Fibroblast of skin of back (primary cell): Measurements from ENCODE around the gene JAZF1.

Experiments
- DNase-seq: peaks from one replicate; pipeline ENCODE4 v3.0.0-alpha.2; 2013

Gene JAZF1

GRCh38 chr7:28133872-28134271, 46.7 kb downstream of the JAZF1 start:
- no peak for DNase-seq

DNA sequence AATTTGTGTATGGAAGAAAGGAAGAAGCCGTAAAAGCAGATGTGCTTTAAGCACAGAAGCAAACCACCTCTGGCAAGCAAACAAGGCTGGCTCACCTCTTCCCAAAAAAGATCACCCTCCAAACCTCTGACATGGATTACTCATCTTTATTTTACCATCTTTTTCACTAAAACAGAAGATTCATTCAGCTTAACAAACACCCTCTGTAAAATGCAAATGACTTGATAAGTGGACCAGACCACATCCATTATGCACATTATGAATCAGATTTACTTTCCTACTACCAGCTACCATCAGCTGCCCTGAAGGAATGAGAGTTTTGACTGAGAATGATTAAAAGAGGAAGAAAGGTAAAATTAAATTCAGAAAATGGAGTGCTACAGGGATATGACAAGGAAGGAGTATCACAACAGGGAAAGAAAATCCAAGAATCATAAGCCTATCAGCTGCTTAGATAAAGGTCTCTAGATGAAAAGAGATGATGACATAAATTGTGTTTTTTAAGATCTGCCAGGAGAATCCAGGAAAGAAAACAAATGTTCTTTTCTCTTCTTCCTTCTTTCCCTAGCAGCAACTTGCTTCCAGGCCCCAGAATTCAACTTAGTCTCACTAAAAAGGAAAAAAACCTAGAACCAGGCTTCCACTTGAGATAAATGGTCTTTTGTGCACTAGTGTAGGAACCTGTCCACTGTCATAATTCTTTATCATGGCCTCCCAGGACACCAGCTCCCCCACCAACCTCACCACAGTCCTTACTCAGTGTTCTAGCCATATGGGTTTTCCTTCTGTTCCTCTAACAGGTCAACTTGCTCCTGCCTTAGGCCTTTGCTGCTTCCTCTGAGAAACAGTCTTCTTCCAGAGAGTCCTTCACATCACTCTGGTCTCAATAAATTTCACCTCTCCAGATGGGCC, 47.4 kb downstream of the JAZF1 start:
- no peak for DNase-seq

DNA sequence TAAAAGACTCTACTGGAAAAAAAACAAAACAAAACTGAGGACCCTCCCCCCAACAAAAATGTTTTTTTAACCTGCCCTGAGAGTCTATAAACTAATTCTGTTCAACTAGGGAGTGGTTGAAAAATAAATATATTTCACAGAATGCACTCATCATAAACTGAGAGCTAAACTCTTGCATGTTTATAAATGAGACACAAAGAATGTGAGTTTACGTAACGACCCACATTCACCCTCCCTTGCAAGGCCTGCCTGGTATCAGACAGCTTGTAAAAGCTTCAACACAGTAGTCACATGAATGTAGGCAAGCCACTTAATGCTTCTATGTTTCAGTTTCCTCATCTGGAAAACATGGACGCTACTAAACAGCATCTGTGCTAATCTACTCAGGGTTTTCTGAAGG, 50.3 kb downstream of the JAZF1 start:
- peak; percentile 58 for DNase-seq

GRCh38 chr7:28128608-28129007, 52.0 kb downstream of the JAZF1 start:
- DNase-seq = peak; percentile 85

- no peak for DNase-seq
Observed at GRCh38 chr7:28126410-28127041, 54.1 kb downstream of the JAZF1 start.

- no peak for DNase-seq
Observed at GRCh38 chr7:28125431-28126409, 54.9 kb downstream of the JAZF1 start.

DNA sequence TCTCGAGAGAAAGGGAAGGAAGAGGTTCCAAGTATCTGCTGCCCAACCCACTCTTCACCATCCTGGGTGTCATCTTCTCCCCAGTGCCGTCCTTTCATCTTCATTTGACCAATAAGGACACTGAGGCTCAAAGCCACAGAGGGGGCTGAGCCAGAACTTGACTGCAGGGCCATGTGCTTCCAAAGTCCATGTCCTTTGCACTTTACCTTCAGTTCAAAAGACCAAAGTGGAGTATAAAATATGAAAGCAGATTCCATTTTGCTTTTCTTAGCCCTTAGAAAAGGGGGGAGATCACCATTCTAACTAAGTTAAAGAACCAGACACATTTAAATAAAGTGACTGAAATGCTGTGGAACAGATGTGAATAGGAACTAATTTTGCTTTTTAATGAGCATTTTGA, 56.2 kb downstream of the JAZF1 start:
- no peak for DNase-seq

GRCh38 chr7:28123752-28124151, 56.8 kb downstream of the JAZF1 start:
- DNase-seq = no peak

DNA sequence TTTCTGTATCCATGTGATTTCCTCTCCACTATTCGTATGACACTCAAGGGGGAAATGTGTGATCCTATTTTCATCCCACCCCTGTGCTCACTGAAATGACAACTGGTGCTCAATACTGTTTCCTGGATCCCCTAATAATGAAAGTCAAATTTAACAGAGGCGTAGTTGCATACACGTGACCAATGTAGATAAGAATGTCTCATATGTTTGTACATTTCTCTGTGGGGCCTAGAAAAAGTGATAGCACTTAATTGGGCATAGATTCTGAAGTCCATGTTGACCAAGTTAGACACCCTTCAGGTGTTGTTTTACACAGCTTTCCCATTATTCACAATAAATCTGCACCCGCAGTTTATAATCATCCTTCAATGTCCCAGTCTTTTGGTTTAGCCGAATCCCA, 59.1 kb downstream of the JAZF1 start:
- DNase-seq = no peak

DNA sequence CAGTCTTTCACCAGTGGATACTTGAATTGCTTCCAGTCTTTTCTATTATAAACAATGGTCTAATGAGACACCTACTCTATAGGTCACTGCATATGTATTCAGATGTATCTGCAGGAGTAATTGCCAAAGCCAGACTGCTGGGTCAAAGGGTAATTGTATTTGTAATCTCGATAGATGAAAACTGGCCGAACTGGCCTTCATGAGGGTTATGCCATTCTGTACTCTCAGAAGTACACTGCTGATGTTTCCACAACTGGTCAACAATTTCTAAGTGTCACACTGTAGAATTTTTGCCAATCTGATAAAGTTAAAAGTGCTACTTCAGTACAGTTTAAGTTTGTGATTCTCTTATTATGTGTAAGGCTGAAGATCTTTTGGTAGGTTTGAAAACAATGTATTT, 64.6 kb downstream of the JAZF1 start:
- no peak for DNase-seq

- no peak for DNase-seq
Observed at GRCh38 chr7:28115261-28115660, 65.3 kb downstream of the JAZF1 start.

DNA sequence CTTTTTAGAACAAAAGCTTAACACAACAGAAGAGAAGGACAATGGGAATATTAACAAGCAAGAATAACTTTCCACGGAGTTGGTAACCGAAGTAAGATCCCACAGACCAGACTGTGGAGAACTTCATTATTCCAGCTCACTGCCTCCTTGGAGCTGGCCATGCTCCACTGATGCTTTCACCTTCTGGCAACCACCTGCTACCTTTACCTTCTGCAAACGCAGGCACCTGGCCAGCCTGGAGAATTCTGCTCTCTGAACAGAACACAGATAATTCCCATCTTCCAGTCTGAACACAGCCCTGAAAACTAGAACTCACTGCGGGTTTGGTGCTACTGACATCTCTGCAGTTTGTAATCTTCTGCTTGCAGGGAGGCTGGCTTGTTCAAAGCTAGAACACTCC, 66.5 kb downstream of the JAZF1 start:
- DNase-seq = no peak

GRCh38 chr7:28112883-28113540, 67.6 kb downstream of the JAZF1 start:
- no peak for DNase-seq

DNA sequence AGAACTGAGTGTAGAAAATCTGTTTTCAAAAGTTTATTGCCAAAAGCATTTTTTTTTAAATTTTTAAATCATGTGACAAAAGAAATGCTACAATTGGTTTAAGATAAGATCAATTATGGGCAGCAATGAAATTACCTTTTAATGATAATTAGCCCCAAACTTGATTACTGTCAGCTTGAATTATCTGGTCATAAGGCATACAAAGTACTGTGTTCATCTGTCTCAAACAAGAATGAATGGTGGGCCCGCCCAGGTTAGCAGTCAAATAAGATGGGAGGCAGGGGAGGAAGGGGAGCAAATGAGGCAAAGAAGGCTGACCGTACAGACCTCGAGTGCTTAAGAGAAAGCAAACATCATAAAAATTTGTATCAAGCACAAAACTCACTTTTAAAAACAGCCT, 68.1 kb downstream of the JAZF1 start:
- no peak for DNase-seq

GRCh38 chr7:28112012-28112411, 68.6 kb downstream of the JAZF1 start:
- DNase-seq = no peak

DNA sequence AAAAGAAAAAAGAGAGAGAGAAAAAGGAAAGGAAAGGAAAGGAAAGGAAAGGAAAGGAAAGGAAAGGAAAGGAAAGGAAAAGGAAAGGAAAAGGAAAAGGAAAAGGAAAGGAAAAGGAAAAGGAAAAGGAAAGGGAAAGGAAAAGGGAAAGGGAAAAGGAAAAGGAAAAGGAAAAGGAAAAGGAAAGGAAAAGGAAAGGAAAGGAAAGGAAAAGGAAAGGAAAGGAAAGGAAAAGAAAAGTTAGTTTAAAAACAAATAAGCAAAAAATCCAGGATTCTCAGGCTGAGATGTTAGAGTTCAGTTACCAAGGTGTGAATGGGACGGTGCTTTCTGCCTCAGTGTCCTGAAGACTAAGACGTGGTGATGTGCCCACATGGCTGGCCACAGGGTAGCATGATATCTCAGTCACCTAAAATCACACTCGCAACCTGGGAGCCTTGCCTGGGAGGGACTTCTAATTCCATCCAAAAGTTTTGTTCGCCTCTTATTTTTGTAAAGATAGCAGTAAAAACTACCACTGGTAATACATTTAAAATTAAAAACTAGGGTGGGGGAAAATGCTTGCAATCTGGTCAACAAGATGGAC, 70.1 kb downstream of the JAZF1 start:
- no peak for DNase-seq

DNA sequence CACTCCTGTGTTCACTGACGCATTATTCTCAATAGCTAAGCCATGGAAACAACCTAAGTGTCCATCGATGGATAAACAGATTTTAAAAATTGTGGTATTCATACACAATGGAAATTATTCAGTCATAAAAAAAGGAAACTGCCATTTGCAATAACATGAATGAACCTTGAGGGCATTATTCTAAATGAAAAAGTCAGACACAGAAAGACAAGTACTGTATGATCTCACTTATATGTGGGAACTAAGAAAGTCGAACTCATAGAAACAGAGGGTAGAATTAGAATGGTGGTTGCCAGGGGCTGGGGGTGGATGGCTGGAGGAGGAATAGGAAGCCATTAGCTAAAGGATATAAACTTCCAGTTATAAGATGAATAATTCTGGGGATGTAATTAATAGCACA, 71.8 kb downstream of the JAZF1 start:
- no peak for DNase-seq

- peak; percentile 56 for DNase-seq
Observed at GRCh38 chr7:28107960-28108359, 72.6 kb downstream of the JAZF1 start.

- peak; percentile 59 for DNase-seq
Observed at GRCh38 chr7:28106321-28106829, 74.2 kb downstream of the JAZF1 start.

GRCh38 chr7:28105234-28105633, 75.4 kb downstream of the JAZF1 start:
- DNase-seq = no peak

DNA sequence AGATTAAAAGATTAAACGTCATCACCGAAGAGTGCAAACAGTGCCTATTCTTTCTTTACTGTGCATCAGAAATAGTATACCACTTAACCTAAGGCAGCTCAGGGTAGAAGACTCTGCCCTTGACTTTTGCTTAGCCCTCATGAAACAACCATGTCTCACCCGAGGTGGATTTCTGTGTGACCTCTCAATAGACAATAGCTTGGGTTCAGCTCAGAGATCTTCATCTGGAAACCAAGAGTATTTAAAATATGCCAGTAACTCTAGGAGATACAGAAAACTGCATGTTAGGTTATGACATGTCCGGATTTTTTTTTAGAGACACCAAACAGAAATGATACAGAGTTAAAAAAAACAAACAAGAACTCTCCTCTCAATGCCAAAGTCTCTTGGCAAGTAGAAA, 75.8 kb downstream of the JAZF1 start:
- DNase-seq = no peak

DNA sequence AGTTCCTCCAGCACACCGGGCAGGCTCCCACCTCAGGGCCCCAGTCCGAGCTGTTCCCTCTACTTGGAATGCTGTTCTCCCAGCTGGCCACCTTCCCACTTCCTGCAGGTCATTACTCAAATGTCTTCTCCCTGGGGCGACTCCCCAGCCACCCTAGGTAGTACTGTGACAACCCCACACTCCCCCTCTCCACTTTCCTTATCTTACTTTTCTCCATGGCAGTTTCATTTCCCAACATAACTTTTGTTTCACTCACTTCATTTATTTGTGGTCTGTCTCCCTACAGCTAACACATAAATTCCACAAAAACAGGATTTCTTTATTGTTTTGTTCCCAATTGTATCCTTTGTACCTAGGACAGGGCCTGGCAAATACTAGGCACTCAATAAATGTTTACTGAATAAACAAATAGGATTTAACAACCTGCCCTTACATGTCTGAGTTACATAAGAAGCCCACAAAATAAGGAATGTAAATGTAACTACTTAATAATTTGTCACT, 76.5 kb downstream of the JAZF1 start:
- DNase-seq = no peak
